ENCODE results near the gene C1RL. TPM values are rescaled to one million over a fixed set of nuclear protein-coding genes. Genes with fewer than 3 reads are reported as not detected.

Gene C1RL
- total and polyA plus RNA-seq, 2 donors from 2014 or later: 25.2 to 147 TPM

GRCh38 chr12:7116196-7116595 lies 7.2 kb upstream of the C1RL start:
- peaks cover 0 to 2% (median 0%) of the 10 kb centered on the region in 3 donors for H3K4me1 ChIP-seq (ENCODE audit: control insufficient read depth in 2 of 3, insufficient read depth in 2 of 3, low read depth in 1 of 3, low read length in 3 of 3)
- H3K36me3 ChIP-seq (ENCODE audit: control insufficient read depth in 2 of 3, insufficient read depth in 3 of 3, low read length in 3 of 3): peaks cover 0 to 4% (median 0%) of the 10 kb centered on the region in 3 donors
- H3K9ac ChIP-seq (ENCODE audit: low read length in 3 of 3): no peak overlapping the region
- peak in 1 of 5 donors; percentile 4 for DNase-seq
- FAIRE-seq: no peak
- H3K9me3 ChIP-seq (ENCODE audit: control insufficient read depth in 2 of 3, insufficient read depth in 1 of 3, low read length in 3 of 3): no peaks in the 10 kb centered on the region
- intact Hi-C loops (cut with DNase I): no loop called here
- no peak overlapping the region for H3K27ac ChIP-seq (ENCODE audit: low read depth in 2 of 2, low read length in 2 of 2)
- TF ChIP-seq CTCF (IDR thresholded peaks at IDR 0.05; ENCODE audit: borderline replicate concordance, extremely low read depth, insufficient read depth): no peak
- H3K4me3 ChIP-seq (ENCODE audit: low read length in 3 of 3): no peak overlapping the region
- no peaks in the 10 kb centered on the region for H3K27me3 ChIP-seq (ENCODE audit: control insufficient read depth, insufficient read depth, low read length)

DNA sequence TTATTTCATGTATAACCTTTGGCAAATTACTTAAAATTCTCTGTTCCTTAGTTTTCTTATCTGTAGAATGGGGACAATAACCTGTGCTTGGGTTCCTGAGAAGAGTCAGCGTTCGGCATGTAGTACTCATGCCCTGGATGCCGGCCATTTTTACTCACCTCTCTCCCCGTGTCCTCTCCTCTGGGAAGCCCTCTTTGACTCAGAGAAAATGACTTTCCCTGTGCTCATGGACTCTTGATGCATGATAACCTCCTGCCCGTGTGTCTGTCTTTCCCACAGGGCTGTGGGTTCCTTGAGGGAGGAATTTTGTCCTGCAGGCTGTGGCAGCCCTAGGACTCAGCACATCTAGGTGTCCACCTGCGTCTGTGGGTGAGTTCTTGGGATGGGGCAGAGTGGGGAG lies 5.8 kb upstream of the C1RL start:
- Histone ChIP-seq H3K4me3 (ENCODE audit: low read length in 3 of 3) (no peak overlapping the region), H3K9ac (ENCODE audit: low read length in 3 of 3) (no peak overlapping the region), H3K36me3 (ENCODE audit: control insufficient read depth in 2 of 3, insufficient read depth in 3 of 3, low read length in 3 of 3) (peaks cover 0 to 4% (median 0%) of the 10 kb centered on the region in 3 donors), H3K4me1 (ENCODE audit: control insufficient read depth in 2 of 3, insufficient read depth in 2 of 3, low read depth in 1 of 3, low read length in 3 of 3) (peaks cover 0 to 2% (median 0%) of the 10 kb centered on the region in 3 donors), H3K27me3 (ENCODE audit: control insufficient read depth, insufficient read depth, low read length) (no peaks in the 10 kb centered on the region), H3K27ac (ENCODE audit: low read depth in 2 of 2, low read length in 2 of 2) (no peak overlapping the region), H3K9me3 (ENCODE audit: control insufficient read depth in 2 of 3, insufficient read depth in 1 of 3, low read length in 3 of 3) (no peaks in the 10 kb centered on the region)
- FAIRE-seq (no peak), DNase-seq (peak in 1 of 5 donors; percentile 17)
- no peak for TF ChIP-seq CTCF (IDR thresholded peaks at IDR 0.05; ENCODE audit: borderline replicate concordance, extremely low read depth, insufficient read depth)
- intact Hi-C loops (cut with DNase I): no loop called here

DNA sequence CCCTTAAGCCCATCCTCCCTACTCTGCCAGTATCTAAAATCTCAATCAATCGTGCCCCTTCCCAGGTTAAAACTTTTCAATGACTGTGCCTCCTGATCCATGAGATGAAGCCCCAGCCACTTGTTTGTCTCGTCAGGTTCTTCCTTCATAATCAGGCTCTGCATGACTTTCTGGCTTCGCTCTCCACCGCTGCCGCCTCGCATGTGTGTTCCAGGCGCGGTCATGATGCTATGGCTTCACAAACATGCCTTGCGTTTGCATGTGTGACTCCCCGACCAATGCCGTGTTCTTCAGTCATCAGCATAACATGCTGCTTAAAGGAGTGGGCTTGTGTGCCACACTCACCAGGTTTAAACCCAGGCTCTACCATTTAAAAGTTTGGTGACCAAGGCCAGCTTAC lies 5.0 kb upstream of the C1RL start:
- Histone ChIP-seq H3K4me1 (ENCODE audit: control insufficient read depth in 2 of 3, insufficient read depth in 2 of 3, low read depth in 1 of 3, low read length in 3 of 3) (peaks cover 0 to 6% (median 0%) of the 10 kb centered on the region in 3 donors), H3K36me3 (ENCODE audit: control insufficient read depth in 2 of 3, insufficient read depth in 3 of 3, low read length in 3 of 3) (peaks cover 0 to 4% (median 0%) of the 10 kb centered on the region in 3 donors), H3K27me3 (ENCODE audit: control insufficient read depth, insufficient read depth, low read length) (no peaks in the 10 kb centered on the region), H3K9ac (ENCODE audit: low read length in 3 of 3) (no peak overlapping the region), H3K27ac (ENCODE audit: low read depth in 2 of 2, low read length in 2 of 2) (no peak overlapping the region), H3K4me3 (ENCODE audit: low read length in 3 of 3) (no peak overlapping the region), H3K9me3 (ENCODE audit: control insufficient read depth in 2 of 3, insufficient read depth in 1 of 3, low read length in 3 of 3) (no peaks in the 10 kb centered on the region)
- DNase-seq: peak in 1 of 5 donors; percentile 13
- TF ChIP-seq CTCF (IDR thresholded peaks at IDR 0.05; ENCODE audit: borderline replicate concordance, extremely low read depth, insufficient read depth): no peak
- intact Hi-C loops (cut with DNase I): no loop called here
- no peak for FAIRE-seq

GRCh38 chr12:7113389-7113871 lies 4.4 kb upstream of the C1RL start:
- no peaks in the 10 kb centered on the region for H3K27me3 ChIP-seq (ENCODE audit: control insufficient read depth, insufficient read depth, low read length)
- TF ChIP-seq CTCF (IDR thresholded peaks at IDR 0.05; ENCODE audit: borderline replicate concordance, extremely low read depth, insufficient read depth): peak; percentile 77
- peaks cover 0 to 6% (median 0%) of the 10 kb centered on the region in 3 donors for H3K4me1 ChIP-seq (ENCODE audit: control insufficient read depth in 2 of 3, insufficient read depth in 2 of 3, low read depth in 1 of 3, low read length in 3 of 3)
- no peak overlapping the region for H3K4me3 ChIP-seq (ENCODE audit: low read length in 3 of 3)
- no peak overlapping the region for H3K9ac ChIP-seq (ENCODE audit: low read length in 3 of 3)
- H3K36me3 ChIP-seq (ENCODE audit: control insufficient read depth in 2 of 3, insufficient read depth in 3 of 3, low read length in 3 of 3): peaks cover 0 to 4% (median 0%) of the 10 kb centered on the region in 3 donors
- intact Hi-C loops (cut with DNase I): no loop called here
- no peaks in the 10 kb centered on the region for H3K9me3 ChIP-seq (ENCODE audit: control insufficient read depth in 2 of 3, insufficient read depth in 1 of 3, low read length in 3 of 3)
- DNase-seq (peak in 3 of 5 donors; percentile 33 to 58 (median 45)), FAIRE-seq (no peak)
- H3K27ac ChIP-seq (ENCODE audit: low read depth in 2 of 2, low read length in 2 of 2): no peak overlapping the region

Measured in kidney (tissue), 14 donors.